H1 (cell line): ENCODE measurements around the gene TBC1D7.

Experiments used
- CBX8 ChIP-seq: fragments of 300-800, 300-1000 bp; sonication (generic); IDR thresholded peaks from 2 replicates; pipeline ENCODE4 v1.7.1; 2016; ENCODE audit warnings: low read depth, low read length, borderline replicate concordance
- EGR1 ChIP-seq: IDR thresholded peaks from 2 replicates; pipeline ENCODE4 v1.6.1; 2011; ENCODE audit warnings: low read depth, low read length, borderline replicate concordance
- EZH2 ChIP-seq: fragments of 200-600 bp; sonication (generic); IDR thresholded peaks from 2 replicates; pipeline ENCODE4 v1.7.1; 2012; ENCODE audit warnings: low read depth, mild to moderate bottlenecking, moderate library complexity, low read length, inconsistent platforms; ENCODE audit not compliant: severe bottlenecking
- GABPA ChIP-seq: IDR thresholded peaks from 2 replicates; pipeline ENCODE4 v1.6.1; 2011; ENCODE audit warnings: mild to moderate bottlenecking, low read length, moderate library complexity, borderline replicate concordance; ENCODE audit not compliant: insufficient read depth
- GTF2F1 ChIP-seq: IDR thresholded peaks from 2 replicates; pipeline ENCODE4 v1.6.1; 2012; ENCODE audit warnings: low read depth, low read length, improper control_type of control experiment, borderline replicate concordance
- HDAC6 ChIP-seq: IDR thresholded peaks from one replicate; pipeline ENCODE4 v1.7.1; 2012; ENCODE audit warnings: low read depth, mild to moderate bottlenecking, inconsistent platforms, low read length, moderate library complexity
- KDM4A ChIP-seq: IDR thresholded peaks from one replicate; pipeline ENCODE4 v1.7.1; 2012; ENCODE audit warnings: low read depth, mild to moderate bottlenecking, moderate library complexity, low read length, inconsistent platforms; ENCODE audit not compliant: severe bottlenecking
- MAFK ChIP-seq: IDR thresholded peaks from 2 replicates; pipeline ENCODE4 v1.6.1; 2012; ENCODE audit warnings: low read depth, mild to moderate bottlenecking, improper control_type of control experiment, low read length
- POLR2A ChIP-seq, 2 experiments: IDR thresholded peaks; 1 replicate in 1 of 2; 2 replicates in 1 of 2; pipeline ENCODE4 v1.6.1; 2011; ENCODE audit warnings: low read depth in 2 of 2, low read length in 2 of 2, mild to moderate bottlenecking in 2 of 2; ENCODE audit errors: control extremely low read depth in 1 of 2
- POLR2AphosphoS5 ChIP-seq: IDR thresholded peaks from 2 replicates; pipeline ENCODE4 v1.6.1; 2011; ENCODE audit warnings: low read depth, low read length
- RAD21 ChIP-seq, 2 experiments: IDR thresholded peaks in 1 of 2; conservative IDR thresholded peaks in 1 of 2; 2 replicates each; pipeline ENCODE4 v1.6.1; 2011; ENCODE audit warnings: low read depth in 2 of 2, low read length in 2 of 2, improper control_type of control experiment in 1 of 2, inconsistent platforms in 1 of 2, mild to moderate bottlenecking in 1 of 2, moderate library complexity in 1 of 2
- USF2 ChIP-seq: IDR thresholded peaks from 2 replicates; pipeline ENCODE4 v1.6.1; 2011; ENCODE audit warnings: low read length, improper control_type of control experiment
- YY1 ChIP-seq: IDR thresholded peaks from 2 replicates; pipeline ENCODE4 v1.6.1; 2011; ENCODE audit warnings: low read depth, mild to moderate bottlenecking, low read length
- TF ChIP-seq, protein P1 (sequence below), 3 experiments: IDR thresholded peaks; 1 replicate in 2 of 3; 2 replicates in 1 of 3; pipeline versions ENCODE4 v1.5.1 to v1.6.1; 2011; ENCODE audit warnings: low read length in 3 of 3, mild to moderate bottlenecking in 3 of 3, inconsistent platforms in 2 of 3, low read depth in 1 of 3, moderate library complexity in 1 of 3; ENCODE audit not compliant: insufficient read depth in 1 of 3; ENCODE audit errors: control extremely low read depth in 1 of 3

GRCh38 chr6:13290335-13290734, 38.0 kb downstream of the TBC1D7 start:
- TF ChIP-seq KDM4A (no peak), YY1 (no peak), POLR2AphosphoS5 (no peak), HDAC6 (no peak), EZH2 (no peak), MAFK (no peak), USF2 (no peak), GTF2F1 (no peak), POLR2A (IDR thresholded peaks at IDR 0.05; ENCODE audit: control extremely low read depth in 1 of 2, low read depth in 2 of 2, low read length in 2 of 2) (no peak), EGR1 (no peak), GABPA (no peak), RAD21 (IDR thresholded peaks at IDR 0.05 in 1 of 2, conservative IDR thresholded peaks at IDR 0.05 in 1 of 2; ENCODE audit: low read depth in 2 of 2, low read length in 2 of 2) (no peak), CBX8 (no peak)
- TF ChIP-seq, protein P1, sequence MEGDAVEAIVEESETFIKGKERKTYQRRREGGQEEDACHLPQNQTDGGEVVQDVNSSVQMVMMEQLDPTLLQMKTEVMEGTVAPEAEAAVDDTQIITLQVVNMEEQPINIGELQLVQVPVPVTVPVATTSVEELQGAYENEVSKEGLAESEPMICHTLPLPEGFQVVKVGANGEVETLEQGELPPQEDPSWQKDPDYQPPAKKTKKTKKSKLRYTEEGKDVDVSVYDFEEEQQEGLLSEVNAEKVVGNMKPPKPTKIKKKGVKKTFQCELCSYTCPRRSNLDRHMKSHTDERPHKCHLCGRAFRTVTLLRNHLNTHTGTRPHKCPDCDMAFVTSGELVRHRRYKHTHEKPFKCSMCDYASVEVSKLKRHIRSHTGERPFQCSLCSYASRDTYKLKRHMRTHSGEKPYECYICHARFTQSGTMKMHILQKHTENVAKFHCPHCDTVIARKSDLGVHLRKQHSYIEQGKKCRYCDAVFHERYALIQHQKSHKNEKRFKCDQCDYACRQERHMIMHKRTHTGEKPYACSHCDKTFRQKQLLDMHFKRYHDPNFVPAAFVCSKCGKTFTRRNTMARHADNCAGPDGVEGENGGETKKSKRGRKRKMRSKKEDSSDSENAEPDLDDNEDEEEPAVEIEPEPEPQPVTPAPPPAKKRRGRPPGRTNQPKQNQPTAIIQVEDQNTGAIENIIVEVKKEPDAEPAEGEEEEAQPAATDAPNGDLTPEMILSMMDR (IDR thresholded peaks at IDR 0.05; ENCODE audit: control extremely low read depth in 1 of 3, insufficient read depth in 1 of 3, low read depth in 1 of 3, low read length in 3 of 3), result no peak
